HG02885 (cell line): ENCODE measurements around the gene DYNLT1.
"Not testable (repeated sequence)": the region's sequence is repeated elsewhere in the genome, so short reads cannot be mapped to it uniquely, and the experiment has no call there.

ENCODE experiments used
- ATAC-seq: cut with Tn5 transposase; IDR thresholded peaks from one replicate; pipeline ENCODE4 v1.9.1; 2021; ENCODE audit warnings: mild to moderate bottlenecking; ENCODE audit not compliant: unreplicated experiment, poor library complexity

The DYNLT1 gene

GRCh38 chr6:158665332-158665731 lies 20.8 kb upstream of the DYNLT1 start:
- ATAC-seq, result no peak

- ATAC-seq, result no peak
These were observed 19.2 kb upstream of the DYNLT1 start for GRCh38 chr6:158663625-158664165.

GRCh38 chr6:158662954-158663624 lies 18.5 kb upstream of the DYNLT1 start:
- no peak for ATAC-seq

- no peak for ATAC-seq
These were observed 18.0 kb upstream of the DYNLT1 start for GRCh38 chr6:158662607-158662953.

GRCh38 chr6:158661156-158661685 lies 16.7 kb upstream of the DYNLT1 start:
- no peak for ATAC-seq

GRCh38 chr6:158660333-158660754 lies 15.8 kb upstream of the DYNLT1 start:
- no peak for ATAC-seq

- not testable (repeated sequence) for ATAC-seq
These were observed 12.4 kb upstream of the DYNLT1 start for GRCh38 chr6:158656986-158657385.

- ATAC-seq, result no peak
These were observed 11.3 kb upstream of the DYNLT1 start for GRCh38 chr6:158655569-158656450.

GRCh38 chr6:158654960-158655489 lies 10.5 kb upstream of the DYNLT1 start:
- no peak for ATAC-seq

- no peak for ATAC-seq
These were observed 10.0 kb upstream of the DYNLT1 start for GRCh38 chr6:158654498-158654897.

GRCh38 chr6:158653577-158654354 lies 9.2 kb upstream of the DYNLT1 start:
- peak; percentile 73 for ATAC-seq

- not testable (repeated sequence) for ATAC-seq
These were observed 7.6 kb upstream of the DYNLT1 start for GRCh38 chr6:158651981-158652737.

- ATAC-seq, result peak; percentile 46
These were observed 5.0 kb upstream of the DYNLT1 start, which contains the start of gene SYTL3 for GRCh38 chr6:158649289-158650143. SYTL3 (plus strand) TSS chr6:158650054; CDS start chr6:158663269, 13,215 bp downstream.

GRCh38 chr6:158648682-158649131 lies 4.2 kb upstream of the DYNLT1 start:
- ATAC-seq, result peak; percentile 29

GRCh38 chr6:158647501-158647900 lies 3.0 kb upstream of the DYNLT1 start:
- no peak for ATAC-seq

- ATAC-seq, result no peak
These were observed 1.7 kb upstream of the DYNLT1 start for GRCh38 chr6:158646023-158646910.
